Aorta (tissue), 5 donors: ENCODE results near the gene ZMIZ1. TPM values are rescaled to one million over a fixed set of nuclear protein-coding genes. Genes with fewer than 3 reads are reported as not detected.
A peak's percentile ranks its signal among the peaks of the same experiment; 100 is the strongest.

ENCODE experiments used
- ATAC-seq: fragments of 200-7000 bp; cut with Tn5 transposase; one replicate; pipeline ENCODE4 v1.9.1; 2022; ENCODE audit warnings: moderate library complexity; ENCODE audit not compliant: low FRiP score
- DNase-seq, 2 donors: peaks; one replicate each; pipeline ENCODE4 v3.0.0-alpha.2; 2020
- H3K27ac ChIP-seq, 2 donors: one replicate each; pipeline ENCODE4 v1.5.1; 2013; ENCODE audit warnings: low read length in 2 of 2, mild to moderate bottlenecking in 2 of 2, moderate library complexity in 2 of 2, control low read depth in 1 of 2, inconsistent platforms in 1 of 2, low read depth in 1 of 2
- H3K27me3 ChIP-seq, 2 donors: one replicate each; pipeline ENCODE4 v1.6.1; 2013; ENCODE audit warnings: control low read depth in 1 of 2, low read length in 1 of 2, mild to moderate bottlenecking in 1 of 2, moderate library complexity in 1 of 2; ENCODE audit not compliant: insufficient read depth in 2 of 2, control insufficient read depth in 1 of 2
- H3K36me3 ChIP-seq, 2 donors: one replicate each; pipeline ENCODE4 v1.6.1; 2013; ENCODE audit warnings: control low read depth in 1 of 2, low read length in 1 of 2, mild to moderate bottlenecking in 1 of 2; ENCODE audit not compliant: insufficient read depth in 2 of 2, control insufficient read depth in 1 of 2
- H3K4me1 ChIP-seq, 2 donors: one replicate each; pipeline ENCODE4 v1.6.1; 2013; ENCODE audit warnings: low read length in 2 of 2, control low read depth in 1 of 2, mild to moderate bottlenecking in 1 of 2, moderate library complexity in 1 of 2; ENCODE audit not compliant: insufficient read depth in 2 of 2, control insufficient read depth in 1 of 2
- H3K4me3 ChIP-seq, 2 donors: one replicate each; pipeline ENCODE4 v1.5.1; 2013; ENCODE audit warnings: low read length in 2 of 2, control low read depth in 1 of 2, mild to moderate bottlenecking in 1 of 2
- H3K9me3 ChIP-seq: one replicate; pipeline ENCODE4 v1.6.1; 2013; ENCODE audit warnings: mild to moderate bottlenecking, low read length; ENCODE audit not compliant: control insufficient read depth
- WGBS, 2 donors: extraction: QIAGEN DNeasy Blood & Tissue Kit; methylation state at CpG; one replicate each; pipeline ENCODE4 v1.1.7; 2013; 5-methylcytosine and 5-hydroxymethylcytosine counted together
- intact Hi-C, 2 donors: fragments of 100-400 bp; cut with DNase I; formaldehyde crosslinking; loops; one replicate each; pipeline versions ENCODE4 v1.14.2 to v1.15.0; 2022
- polyA plus RNA-seq, 2 donors: library from polyadenylated mRNA; stranded (reverse); fragments of 200-250 nt; gene quantifications; one replicate each; pipeline ENCODE4 v1.2.3, GENCODE V29; 2013
- total RNA-seq, 2 donors: library from RNA; stranded (reverse); fragmentation: NEBNext Ultra II Directional; extraction: Animal tissue kit (Norgen Biotek cat#: 25700); gene quantifications; one replicate each; pipeline ENCODE4 v1.2.1, GENCODE V29; 2021
- donor health status: healthy with polysubstance abuse.
- donor health status: Bipolar disorder and iron deficiency.
- donor health status: DM: no; HTN: no; CAD: no.
- donor health status: DM: no; HTN: no; CAD: no.
- donor health status: DM: yes; HTN: yes; CAD: no.

ZMIZ1 gene
- total and polyA plus RNA-seq, 4 donors, result 7.8 to 84.1 (median 28.2) TPM

GRCh38 chr10:79319115-79319771 lies 250.5 kb downstream of the ZMIZ1 start:
- 86 to 91% methylated on average over 11 of the region's 11 CpGs for WGBS, 2 donors
- Histone ChIP-seq H3K4me1 (no peaks in the 10 kb centered on the region), H3K27ac (no peak overlapping the region), H3K4me3 (no peak overlapping the region), H3K9me3 (no peaks in the 10 kb centered on the region), H3K27me3 (no peaks in the 10 kb centered on the region), H3K36me3 (no peaks in the 10 kb centered on the region)
- intact Hi-C loops, result no loop called here
- DNase-seq (peak in 1 of 2 donors; percentile 57), ATAC-seq (no peak)

- no peaks in the 10 kb centered on the region for H3K36me3 ChIP-seq
- no peak for ATAC-seq
- H3K4me3 ChIP-seq, result no peak overlapping the region
- intact Hi-C loops, result no loop called here
- no peaks in the 10 kb centered on the region for H3K9me3 ChIP-seq
- DNase-seq, result no peak
- H3K27ac ChIP-seq, result no peak overlapping the region
- H3K27me3 ChIP-seq, result no peaks in the 10 kb centered on the region
- 99 to 100% methylated on average over 2 of the region's 2 CpGs for WGBS, 2 donors
- H3K4me1 ChIP-seq, result no peaks in the 10 kb centered on the region
Observed at GRCh38 chr10:79320316-79320715, 251.6 kb downstream of the ZMIZ1 start.

- Histone ChIP-seq H3K9me3 (no peaks in the 10 kb centered on the region), H3K27me3 (no peaks in the 10 kb centered on the region), H3K4me3 (no peak overlapping the region), H3K27ac (no peak overlapping the region), H3K36me3 (no peaks in the 10 kb centered on the region), H3K4me1 (no peaks in the 10 kb centered on the region)
- intact Hi-C loops, result no loop called here
- ATAC-seq, result no peak
- 88 to 90% methylated on average over 7 of the region's 7 CpGs for WGBS, 2 donors
- DNase-seq, result no peak
Observed at GRCh38 chr10:79320820-79321493, 252.2 kb downstream of the ZMIZ1 start.

GRCh38 chr10:79321494-79321882 lies 252.7 kb downstream of the ZMIZ1 start:
- Histone ChIP-seq H3K36me3 (no peaks in the 10 kb centered on the region), H3K27me3 (no peaks in the 10 kb centered on the region), H3K27ac (no peak overlapping the region), H3K4me3 (no peak overlapping the region), H3K9me3 (no peaks in the 10 kb centered on the region), H3K4me1 (no peaks in the 10 kb centered on the region)
- intact Hi-C loops, result no loop called here
- WGBS, 2 donors, result 58 to 80% methylated on average over 2 of the region's 2 CpGs
- DNase-seq, result peak in 1 of 2 donors; percentile 43
- ATAC-seq, result no peak

GRCh38 chr10:79321951-79322350 lies 253.2 kb downstream of the ZMIZ1 start:
- Histone ChIP-seq H3K36me3 (no peaks in the 10 kb centered on the region), H3K27ac (no peak overlapping the region), H3K4me3 (no peak overlapping the region), H3K27me3 (no peaks in the 10 kb centered on the region), H3K9me3 (no peaks in the 10 kb centered on the region), H3K4me1 (no peaks in the 10 kb centered on the region)
- DNase-seq (no peak), ATAC-seq (no peak)
- intact Hi-C loops, result no loop called here

- intact Hi-C loops, result no loop called here
- no peak overlapping the region for H3K27ac ChIP-seq
- no peaks in the 10 kb centered on the region for H3K36me3 ChIP-seq
- ATAC-seq, result no peak
- no peaks in the 10 kb centered on the region for H3K4me1 ChIP-seq
- no peak overlapping the region for H3K4me3 ChIP-seq
- no peaks in the 10 kb centered on the region for H3K27me3 ChIP-seq
- WGBS, 2 donors, result 90 to 92% methylated on average over 15 of the region's 15 CpGs
- no peaks in the 10 kb centered on the region for H3K9me3 ChIP-seq
- DNase-seq, result peak; percentile 71 to 89
Observed at GRCh38 chr10:79322616-79323543, 254.1 kb downstream of the ZMIZ1 start.

GRCh38 chr10:79323602-79324001 lies 254.8 kb downstream of the ZMIZ1 start:
- DNase-seq (no peak), ATAC-seq (no peak)
- Histone ChIP-seq H3K4me3 (no peak overlapping the region), H3K4me1 (no peaks in the 10 kb centered on the region), H3K9me3 (no peaks in the 10 kb centered on the region), H3K27ac (no peak overlapping the region), H3K36me3 (no peaks in the 10 kb centered on the region), H3K27me3 (no peaks in the 10 kb centered on the region)
- intact Hi-C loops, result no loop called here
- WGBS, 2 donors, result 93 to 94% methylated on average over 1 of the region's 1 CpG

GRCh38 chr10:79324032-79324695 lies 255.4 kb downstream of the ZMIZ1 start:
- H3K4me3 ChIP-seq, result no peak overlapping the region
- intact Hi-C loops, result no loop called here
- no peaks in the 10 kb centered on the region for H3K36me3 ChIP-seq
- DNase-seq (peak in 1 of 2 donors; percentile 27), ATAC-seq (no peak)
- H3K9me3 ChIP-seq, result no peaks in the 10 kb centered on the region
- H3K27me3 ChIP-seq, result no peaks in the 10 kb centered on the region
- 75 to 80% methylated on average over 10 of the region's 10 CpGs for WGBS, 2 donors
- H3K4me1 ChIP-seq, result no peaks in the 10 kb centered on the region
- no peak overlapping the region for H3K27ac ChIP-seq
